ENCODE results near the gene RFT1. TPM values are rescaled to one million over a fixed set of nuclear protein-coding genes. Genes with fewer than 3 reads are reported as not detected.

RFT1 gene
- total and polyA plus RNA-seq, 2 of the 13 experiments (the other 11 are each of a cell fraction or from before 2014, with no cell fraction given), result 23.2 to 37.0 TPM

DNA sequence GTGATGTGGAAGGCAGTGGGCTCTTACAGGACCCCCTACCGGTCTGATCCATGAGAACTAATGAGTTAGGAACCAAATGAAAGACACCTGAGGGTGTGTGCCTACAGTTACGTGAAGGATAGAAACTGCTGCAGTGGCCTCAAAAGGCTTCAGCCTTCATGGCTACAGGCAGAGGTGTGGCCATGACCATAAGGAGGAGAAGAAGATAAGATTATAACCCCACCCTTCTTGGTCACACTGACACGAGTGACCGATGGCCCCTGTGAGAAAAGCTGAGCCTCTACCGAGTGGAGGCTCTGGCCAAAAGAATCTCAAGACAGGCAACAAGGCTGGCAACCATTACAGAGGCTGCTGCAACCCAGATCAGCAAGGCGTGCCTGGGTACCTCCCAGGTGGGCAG lies 6.3 kb downstream of the RFT1 start:
- H3K9ac ChIP-seq (ENCODE audit: insufficient read depth, low read depth, low read length), result no peak overlapping the region
- no peaks in the 10 kb centered on the region for H4K20me1 ChIP-seq (ENCODE audit: insufficient read depth, low read length)
- no peak overlapping the region for H2AFZ ChIP-seq (ENCODE audit: low read length)
- no peaks in the 10 kb centered on the region for H3K27me3 ChIP-seq (ENCODE audit: control insufficient read depth in 1 of 2, insufficient read depth in 2 of 2, low read length in 2 of 2)
- 98% methylated on average over 5 of the region's 6 CpGs for WGBS (ENCODE audit: low lambda C conversion rate)
- H3K79me2 ChIP-seq (ENCODE audit: insufficient read depth, low read length), result peaks cover 7% of the 10 kb centered on the region
- H3K36me3 ChIP-seq (replicated peaks in 1 of 2; ENCODE audit: control insufficient read depth in 1 of 2, insufficient read depth in 2 of 2, low read length in 2 of 2), result peaks cover 24 to 55% of the 10 kb centered on the region in 2 experiments
- in situ Hi-C loops (cut with HindIII; ENCODE audit: extremely low pct_ligation_motif_present, low pct_unique_long_range_greater_than_20kb) (no loop called here), intact Hi-C loops (cut with micrococcal nuclease; ENCODE audit: unreplicated experiment) (no loop called here)
- CTCF ChIA-PET (ENCODE audit: low intra/inter-chr PET ratio, low total read pairs), result no interaction called here
- no peak overlapping the region for H3K4me2 ChIP-seq (ENCODE audit: low read depth, low read length)
- no TSS peak for BruUV-seq (replicated peaks)
- POLR2A ChIA-PET, result no interaction called here
- no peak overlapping the region for H3K4me3 ChIP-seq (replicated peaks in 1 of 3; ENCODE audit: insufficient read depth in 1 of 3, low read depth in 2 of 3, low read length in 3 of 3)
- peaks cover 7% of the 10 kb centered on the region for H3K4me1 ChIP-seq (ENCODE audit: insufficient read depth, low read length)
- FAIRE-seq (no peak), DNase-seq (ENCODE audit: low spot score) (no peak), ATAC-seq (no peak)
- no peaks in the 10 kb centered on the region for H3K9me3 ChIP-seq (ENCODE audit: low read length)
- no peak overlapping the region for H3K27ac ChIP-seq (ENCODE audit: extremely low read length, insufficient read depth, low read length)
- TF ChIP-seq ELF1 (CRISPR knock-in tag; IDR thresholded peaks at IDR 0.05) (no peak), ZBTB42 (CRISPR knock-in tag; IDR thresholded peaks at IDR 0.05) (no peak), ZNF296 (CRISPR knock-in tag; conservative IDR thresholded peaks at IDR 0.05) (no peak)

DNA sequence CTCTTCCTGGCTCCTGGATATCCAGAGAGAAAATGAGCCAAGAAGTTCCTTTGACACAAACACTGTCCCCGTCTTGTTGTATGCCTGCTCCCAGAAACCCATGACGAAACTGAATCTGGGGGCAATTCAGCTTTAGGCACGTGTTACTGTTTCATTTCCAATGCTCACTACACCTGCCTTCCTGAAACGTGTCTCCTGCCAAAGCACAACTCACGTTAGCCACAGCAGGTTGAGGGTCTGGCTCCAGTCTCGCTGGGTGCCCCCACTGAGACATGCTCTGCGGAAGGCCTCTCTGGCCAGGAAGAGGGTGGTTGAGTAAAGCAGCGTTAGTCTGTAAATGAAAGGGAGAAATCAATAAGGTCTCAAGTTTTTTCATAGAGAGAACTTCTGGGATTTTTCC lies 6.7 kb downstream of the RFT1 start:
- ATAC-seq (no peak), FAIRE-seq (no peak), DNase-seq (ENCODE audit: low spot score) (no peak)
- Histone ChIP-seq H3K36me3 (replicated peaks in 1 of 2; ENCODE audit: control insufficient read depth in 1 of 2, insufficient read depth in 2 of 2, low read length in 2 of 2) (peaks cover 25 to 58% of the 10 kb centered on the region in 2 experiments), H2AFZ (ENCODE audit: low read length) (no peak overlapping the region), H3K4me2 (ENCODE audit: low read depth, low read length) (no peak overlapping the region), H3K9ac (ENCODE audit: insufficient read depth, low read depth, low read length) (no peak overlapping the region), H3K4me1 (ENCODE audit: insufficient read depth, low read length) (peaks cover 2% of the 10 kb centered on the region), H3K4me3 (replicated peaks in 1 of 3; ENCODE audit: insufficient read depth in 1 of 3, low read depth in 2 of 3, low read length in 3 of 3) (no peak overlapping the region), H3K27me3 (ENCODE audit: control insufficient read depth in 1 of 2, insufficient read depth in 2 of 2, low read length in 2 of 2) (no peaks in the 10 kb centered on the region), H3K79me2 (ENCODE audit: insufficient read depth, low read length) (peaks cover 2% of the 10 kb centered on the region), H3K9me3 (ENCODE audit: low read length) (no peaks in the 10 kb centered on the region), H4K20me1 (ENCODE audit: insufficient read depth, low read length) (no peaks in the 10 kb centered on the region), H3K27ac (ENCODE audit: extremely low read length, insufficient read depth, low read length) (no peak overlapping the region)
- no TSS peak for BruUV-seq (replicated peaks)
- TF ChIP-seq, protein P1, sequence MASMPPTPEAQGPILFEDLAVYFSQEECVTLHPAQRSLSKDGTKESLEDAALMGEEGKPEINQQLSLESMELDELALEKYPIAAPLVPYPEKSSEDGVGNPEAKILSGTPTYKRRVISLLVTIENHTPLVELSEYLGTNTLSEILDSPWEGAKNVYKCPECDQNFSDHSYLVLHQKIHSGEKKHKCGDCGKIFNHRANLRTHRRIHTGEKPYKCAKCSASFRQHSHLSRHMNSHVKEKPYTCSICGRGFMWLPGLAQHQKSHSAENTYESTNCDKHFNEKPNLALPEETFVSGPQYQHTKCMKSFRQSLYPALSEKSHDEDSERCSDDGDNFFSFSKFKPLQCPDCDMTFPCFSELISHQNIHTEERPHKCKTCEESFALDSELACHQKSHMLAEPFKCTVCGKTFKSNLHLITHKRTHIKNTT (CRISPR knock-in tag; IDR thresholded peaks at IDR 0.05), result no peak
- TF ChIP-seq GATAD1 (CRISPR knock-in tag; IDR thresholded peaks at IDR 0.05) (no peak), ZFP1 (CRISPR knock-in tag; IDR thresholded peaks at IDR 0.05) (no peak), ZNF720 (CRISPR knock-in tag; IDR thresholded peaks at IDR 0.05) (no peak), AKAP8 (CRISPR knock-in tag; IDR thresholded peaks at IDR 0.05) (no peak)
- TF ChIP-seq, protein P2, sequence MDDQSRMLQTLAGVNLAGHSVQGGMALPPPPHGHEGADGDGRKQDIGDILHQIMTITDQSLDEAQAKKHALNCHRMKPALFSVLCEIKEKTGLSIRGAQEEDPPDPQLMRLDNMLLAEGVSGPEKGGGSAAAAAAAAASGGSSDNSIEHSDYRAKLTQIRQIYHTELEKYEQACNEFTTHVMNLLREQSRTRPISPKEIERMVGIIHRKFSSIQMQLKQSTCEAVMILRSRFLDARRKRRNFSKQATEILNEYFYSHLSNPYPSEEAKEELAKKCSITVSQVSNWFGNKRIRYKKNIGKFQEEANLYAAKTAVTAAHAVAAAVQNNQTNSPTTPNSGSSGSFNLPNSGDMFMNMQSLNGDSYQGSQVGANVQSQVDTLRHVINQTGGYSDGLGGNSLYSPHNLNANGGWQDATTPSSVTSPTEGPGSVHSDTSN (CRISPR knock-in tag; IDR thresholded peaks at IDR 0.05; ENCODE audit: borderline replicate concordance), result no peak
- intact Hi-C loops (cut with micrococcal nuclease; ENCODE audit: unreplicated experiment) (no loop called here), in situ Hi-C loops (cut with HindIII; ENCODE audit: extremely low pct_ligation_motif_present, low pct_unique_long_range_greater_than_20kb) (no loop called here)
- ChIA-PET CTCF (ENCODE audit: low intra/inter-chr PET ratio, low total read pairs) (no interaction called here), POLR2A (interaction anchor here (1.1 kb wide), 1 partner anchor 46 kb away, joined by 3 read pairs; no protein-coding TSS in a partner anchor)
- WGBS (ENCODE audit: low lambda C conversion rate), result 95% methylated on average over 8 of the region's 8 CpGs
